HG03064 (cell line): Measurements from ENCODE around the gene TRMU.

Experiments
- ATAC-seq: cut with Tn5 transposase; IDR thresholded peaks from one replicate; pipeline ENCODE4 v1.9.1; 2021; ENCODE audit warnings: low read depth; ENCODE audit not compliant: unreplicated experiment

The TRMU gene

GRCh38 chr22:46331496-46331895, 4.0 kb upstream of the TRMU start:
- ATAC-seq, result no peak

- no peak for ATAC-seq
Measured at GRCh38 chr22:46336119-46337078, 885 bp downstream of the TRMU start.

DNA sequence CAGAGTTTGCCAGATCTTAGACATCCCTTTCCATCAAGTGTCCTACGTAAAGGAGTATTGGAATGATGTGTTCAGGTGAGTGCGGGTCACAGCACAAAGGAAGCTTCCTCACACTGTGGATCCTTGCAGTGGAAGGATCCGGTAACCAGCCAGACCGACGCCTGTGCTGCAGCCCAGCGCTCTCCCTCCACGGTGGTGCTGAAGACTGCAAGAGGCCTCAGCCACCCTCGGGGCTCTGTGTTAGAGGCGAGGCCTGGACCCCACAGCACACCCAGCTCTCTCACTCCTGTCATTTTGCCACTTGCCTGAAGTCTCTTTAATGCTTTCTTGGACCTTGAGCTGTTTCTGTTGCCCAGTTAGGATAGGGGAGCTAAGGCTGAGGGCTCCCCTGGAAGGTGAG, 2.4 kb downstream of the TRMU start:
- no peak for ATAC-seq

DNA sequence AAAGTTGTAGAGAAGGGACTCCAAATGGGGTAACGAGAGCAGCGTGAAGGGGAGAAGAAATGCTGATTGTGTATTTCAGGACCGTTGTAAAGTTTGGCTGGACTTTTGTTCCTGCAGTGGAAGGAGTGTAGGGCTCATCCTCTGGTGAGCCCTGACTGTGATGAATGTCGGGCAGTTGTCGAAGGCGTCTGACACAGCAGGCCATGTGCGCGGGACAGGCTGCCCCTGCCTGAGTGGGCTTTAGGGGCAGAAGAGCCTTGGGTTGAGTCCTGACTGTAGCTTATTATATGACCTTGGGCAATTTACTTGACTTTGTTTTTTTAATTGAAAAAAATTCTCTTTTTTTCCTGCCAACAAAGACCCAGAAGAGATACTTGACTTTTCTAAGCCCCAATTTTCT, 3.1 kb downstream of the TRMU start:
- ATAC-seq, result no peak

GRCh38 chr22:46339956-46340355, 4.4 kb downstream of the TRMU start:
- no peak for ATAC-seq

GRCh38 chr22:46340676-46341075, 5.2 kb downstream of the TRMU start:
- no peak for ATAC-seq

DNA sequence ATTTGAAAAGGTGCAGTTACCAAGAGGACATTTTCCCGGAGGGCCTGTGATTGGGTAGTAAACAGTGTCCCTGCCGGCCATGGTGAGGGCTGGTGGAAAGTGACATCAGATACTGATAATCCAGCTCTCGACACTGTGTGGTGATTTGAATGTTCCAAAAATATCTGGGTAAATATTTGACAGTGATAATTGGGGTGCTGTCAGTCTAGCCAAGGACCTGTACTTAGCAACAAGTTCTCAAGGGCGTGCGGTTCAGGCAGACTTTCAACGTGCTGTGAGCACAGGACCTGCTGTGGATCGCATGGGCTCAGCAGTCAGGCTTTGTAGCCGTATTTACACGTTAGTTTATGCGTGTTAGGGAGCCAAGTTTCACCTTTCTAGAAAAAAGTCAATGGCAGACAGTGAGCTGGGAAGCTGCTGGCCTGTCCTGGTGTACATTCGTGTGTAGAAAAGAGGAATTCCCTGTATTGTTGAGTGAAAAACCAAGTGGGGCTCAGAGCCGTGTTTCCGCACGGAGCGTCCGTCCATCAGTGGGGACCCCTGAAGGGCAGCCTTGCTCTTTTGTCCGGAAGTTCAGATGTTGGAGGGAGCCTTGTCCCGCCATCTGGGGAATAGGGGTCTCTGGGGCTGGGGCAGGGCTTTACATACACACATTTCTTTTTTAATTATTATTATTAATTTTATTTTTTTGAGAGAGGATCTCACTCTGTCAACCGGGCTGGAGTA, 11.3 kb downstream of the TRMU start:
- ATAC-seq, result no peak

GRCh38 chr22:46347646-46348045, 12.1 kb downstream of the TRMU start:
- no peak for ATAC-seq

DNA sequence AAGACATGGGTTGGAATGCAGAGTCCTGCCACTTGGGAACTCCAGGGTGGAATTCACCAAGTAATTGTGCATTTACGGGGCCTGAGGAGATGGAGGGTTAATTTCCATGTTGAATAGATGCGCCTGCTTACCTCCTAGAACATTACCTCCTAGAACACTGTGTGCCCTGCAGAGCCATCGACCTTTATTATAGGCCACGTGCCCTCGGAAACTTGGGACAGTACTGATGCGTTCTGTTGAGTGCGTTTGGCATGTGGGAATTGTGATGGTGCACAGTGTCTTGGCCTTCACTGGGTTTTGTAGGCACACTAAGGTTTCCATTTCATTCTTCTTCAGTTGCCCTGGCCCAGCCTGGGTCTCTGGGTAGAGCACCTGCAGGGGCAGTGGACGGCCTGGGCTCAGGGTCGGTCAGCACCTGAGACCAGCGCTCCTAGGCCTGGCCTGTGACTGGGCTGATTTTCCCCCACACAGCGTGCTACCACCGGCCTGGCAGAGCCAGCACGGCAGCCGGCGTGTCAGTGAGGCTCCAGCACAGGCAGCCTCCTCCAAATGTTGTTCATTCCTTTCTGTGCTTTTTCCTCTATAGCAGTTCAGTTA, 12.7 kb downstream of the TRMU start:
- ATAC-seq, result no peak

DNA sequence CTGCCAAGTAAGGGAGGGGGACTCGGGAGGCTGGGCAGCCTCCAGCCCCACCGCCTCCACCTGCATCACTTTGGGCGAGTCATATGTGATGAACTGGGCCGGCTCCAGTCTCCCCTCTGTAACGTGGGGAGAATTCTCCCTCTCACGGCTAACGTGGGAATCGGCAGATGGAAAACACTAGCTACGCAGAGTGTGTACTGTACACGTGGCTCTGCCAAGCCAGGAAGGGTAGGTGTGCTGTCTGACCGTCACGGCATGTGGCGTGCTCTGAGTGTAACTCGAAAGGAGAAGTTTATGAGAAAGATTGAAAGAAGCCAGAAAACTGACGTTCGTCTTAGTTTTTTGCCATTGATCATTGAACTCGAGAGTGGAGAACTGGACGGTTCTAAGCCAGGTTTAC, 13.7 kb downstream of the TRMU start:
- ATAC-seq, result no peak

DNA sequence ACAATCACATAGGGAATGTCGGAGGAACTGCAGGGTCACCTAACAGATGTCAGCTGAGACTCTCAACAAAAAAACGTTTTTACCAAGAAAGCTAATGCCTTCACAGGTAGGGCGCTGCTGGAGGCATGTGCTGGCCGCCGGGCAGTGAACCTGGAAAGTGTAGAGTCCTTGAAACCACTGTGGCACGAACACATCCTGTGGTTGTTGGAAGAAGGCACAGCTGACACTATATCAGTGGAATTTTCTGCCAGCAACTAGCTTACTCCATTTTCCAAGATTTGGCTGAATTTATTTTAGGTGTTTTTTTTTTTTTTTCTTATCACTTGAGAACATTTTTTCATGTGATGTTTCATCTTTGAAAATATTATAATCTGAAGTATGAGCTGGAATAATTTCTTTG, 14.2 kb downstream of the TRMU start:
- no peak for ATAC-seq

DNA sequence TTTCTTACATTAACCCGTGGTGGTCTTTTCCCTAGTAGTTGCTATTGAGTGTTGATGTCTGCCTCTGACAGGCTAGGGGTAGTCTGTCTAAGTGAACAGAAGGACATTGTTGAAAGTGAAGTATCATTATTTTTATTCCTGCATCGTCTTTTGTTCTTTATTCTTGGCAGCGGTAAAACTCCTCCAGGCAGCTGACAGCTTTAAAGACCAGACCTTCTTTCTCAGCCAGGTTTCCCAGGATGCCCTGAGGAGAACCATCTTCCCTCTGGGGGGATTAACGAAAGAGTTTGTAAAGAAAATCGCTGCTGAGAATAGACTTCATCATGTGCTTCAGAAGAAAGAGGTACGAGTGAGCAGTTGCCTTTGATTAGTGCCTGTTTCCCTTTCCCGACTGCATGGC, 14.6 kb downstream of the TRMU start:
- ATAC-seq, result no peak

DNA sequence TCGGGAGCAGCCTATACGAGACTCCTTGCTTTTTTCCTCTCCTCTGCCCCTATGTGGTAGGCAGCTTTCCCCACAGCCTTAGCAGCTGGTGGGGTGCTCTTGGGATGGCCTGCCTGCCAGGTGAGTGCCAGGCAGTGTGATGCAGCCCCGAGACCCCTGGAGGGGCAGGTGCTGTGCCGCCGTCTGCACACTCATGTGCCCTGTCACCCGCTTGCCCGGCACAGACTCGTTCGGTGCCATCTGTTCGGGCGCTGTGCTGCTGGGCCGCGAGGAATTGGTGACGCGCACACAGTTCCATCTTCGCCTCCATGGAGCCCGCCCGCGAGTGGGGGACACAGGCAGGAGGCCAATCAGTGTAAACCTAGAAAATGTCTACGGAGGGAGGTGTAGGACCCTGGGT, 15.1 kb downstream of the TRMU start:
- no peak for ATAC-seq

GRCh38 chr22:46351131-46351735, 15.7 kb downstream of the TRMU start:
- no peak for ATAC-seq

DNA sequence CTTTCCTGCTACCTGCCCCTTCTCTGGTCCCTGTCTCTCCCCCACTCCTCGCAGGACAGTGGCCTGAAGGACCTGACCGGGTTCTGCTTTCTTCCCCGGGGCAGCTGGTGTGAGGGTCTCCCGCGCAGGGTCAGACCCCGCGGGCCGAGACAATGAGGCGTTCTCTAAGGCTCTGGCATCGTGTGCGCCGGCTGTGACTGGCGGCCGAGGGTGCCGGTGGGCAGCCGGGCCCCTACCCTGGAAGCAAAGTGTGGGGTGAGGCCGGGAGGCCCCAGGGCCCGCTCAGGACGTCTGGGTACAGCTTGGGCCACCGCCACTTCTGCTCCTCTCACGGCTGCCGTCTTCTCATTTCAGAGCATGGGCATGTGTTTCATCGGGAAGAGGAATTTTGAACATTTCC, 16.3 kb downstream of the TRMU start:
- no peak for ATAC-seq

DNA sequence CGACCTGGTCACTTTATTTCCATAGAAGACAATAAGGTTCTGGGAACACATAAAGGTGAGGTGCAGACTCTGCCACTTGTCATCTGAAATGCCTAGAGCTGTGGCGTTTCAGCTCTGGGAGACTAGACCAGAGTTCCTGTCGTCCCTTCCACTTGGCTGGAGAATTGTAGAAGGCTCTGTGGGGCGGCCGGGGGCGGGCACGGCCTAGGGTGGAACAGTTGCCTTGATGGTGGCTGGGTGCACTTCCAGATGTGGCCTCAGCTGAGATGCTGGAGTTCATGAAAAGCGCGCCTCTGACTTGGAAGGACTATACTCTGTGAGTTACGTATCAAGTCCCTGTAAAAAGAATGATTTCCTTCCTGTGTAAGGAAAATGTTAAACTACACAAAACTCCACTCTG, 16.8 kb downstream of the TRMU start:
- ATAC-seq, result no peak

DNA sequence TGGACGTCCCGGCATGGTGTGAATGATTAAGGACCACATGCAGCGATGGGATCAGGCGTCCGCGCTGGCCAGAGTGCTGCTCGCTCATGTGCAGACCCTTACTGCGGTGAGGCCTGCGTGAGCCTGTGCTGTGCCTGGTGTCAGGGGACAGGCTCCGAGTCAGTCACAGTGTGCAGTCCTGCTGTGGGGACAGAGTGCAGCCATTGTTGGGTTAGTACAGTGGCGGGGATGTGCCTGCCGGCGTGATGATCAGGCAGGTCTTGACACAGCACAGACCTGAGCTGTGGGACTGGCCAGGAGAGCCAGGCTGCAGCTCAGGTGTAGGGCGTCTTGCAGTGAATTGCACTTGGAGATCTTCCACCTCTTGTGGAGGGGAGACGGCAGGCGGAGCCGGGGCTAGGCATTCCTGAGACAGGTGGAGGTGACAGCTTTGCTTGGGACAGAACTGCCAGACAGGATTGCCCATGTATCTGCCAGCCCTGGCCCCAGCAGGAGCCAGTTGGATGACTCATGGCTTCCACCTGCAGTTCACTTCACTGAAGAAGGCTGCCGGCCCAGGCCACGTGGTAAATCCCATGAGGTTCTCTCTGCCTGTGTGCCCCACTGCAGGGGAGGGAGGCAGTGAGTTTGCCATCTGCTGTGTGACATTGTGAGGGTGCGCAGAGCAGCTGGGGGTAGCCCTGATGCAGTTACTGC, 17.3 kb downstream of the TRMU start:
- no peak for ATAC-seq

GRCh38 chr22:46353483-46354105, 18.1 kb downstream of the TRMU start:
- ATAC-seq, result no peak

GRCh38 chr22:46354176-46354992, 18.9 kb downstream of the TRMU start:
- ATAC-seq, result no peak
